T-helper 17 cell (primary cell): ENCODE results near the gene ADAMTS17. TPM values are rescaled to one million over a fixed set of nuclear protein-coding genes. Genes with fewer than 3 reads are reported as not detected.

Experiments
- ATAC-seq: fragments of 150-1000 bp; cut with Tn5 transposase; 2 replicates; pipeline ENCODE4 v1.10.0; 2021; ENCODE audit warnings: mild to moderate bottlenecking, moderate library complexity
- DNase-seq, 3 donors: peaks; one replicate each; pipeline versions ENCODE4 v3.0.0 to v3.0.0-alpha.2; 2020 to 2021
- H3K9me3 ChIP-seq: one replicate; pipeline ENCODE4 v1.7.0; 2013; ENCODE audit warnings: low read length, mild to moderate bottlenecking; ENCODE audit not compliant: control insufficient read depth, poor library complexity, severe bottlenecking
- H3K27ac Mint-ChIP-seq: one replicate; pipeline ENCODE4 v1.8.0; 2022; ENCODE audit warnings: mild to moderate bottlenecking, moderate library complexity, mixed read lengths
- H3K27me3 Mint-ChIP-seq: one replicate; pipeline ENCODE4 v1.8.0; 2022; ENCODE audit warnings: mixed read lengths
- H3K36me3 Mint-ChIP-seq: one replicate; pipeline ENCODE4 v1.8.0; 2022; ENCODE audit warnings: low read depth, mixed read lengths
- H3K4me1 Mint-ChIP-seq: one replicate; pipeline ENCODE4 v1.8.0; 2022; ENCODE audit warnings: mild to moderate bottlenecking, mixed read lengths
- H3K4me3 Mint-ChIP-seq: one replicate; pipeline ENCODE4 v1.8.0; 2022; ENCODE audit warnings: mild to moderate bottlenecking, moderate library complexity, mixed read lengths
- total RNA-seq, 4 donors: library from RNA in 2 of 4; stranded (reverse) in 2 of 4; gene quantifications; one replicate each; pipeline ENCODE4 v1.2.3 and lab custom pipeline; 2022 to 2026

ADAMTS17 gene
- total RNA-seq, 2 donors from 2014 or later = 8.1 to 10.6 TPM

DNA sequence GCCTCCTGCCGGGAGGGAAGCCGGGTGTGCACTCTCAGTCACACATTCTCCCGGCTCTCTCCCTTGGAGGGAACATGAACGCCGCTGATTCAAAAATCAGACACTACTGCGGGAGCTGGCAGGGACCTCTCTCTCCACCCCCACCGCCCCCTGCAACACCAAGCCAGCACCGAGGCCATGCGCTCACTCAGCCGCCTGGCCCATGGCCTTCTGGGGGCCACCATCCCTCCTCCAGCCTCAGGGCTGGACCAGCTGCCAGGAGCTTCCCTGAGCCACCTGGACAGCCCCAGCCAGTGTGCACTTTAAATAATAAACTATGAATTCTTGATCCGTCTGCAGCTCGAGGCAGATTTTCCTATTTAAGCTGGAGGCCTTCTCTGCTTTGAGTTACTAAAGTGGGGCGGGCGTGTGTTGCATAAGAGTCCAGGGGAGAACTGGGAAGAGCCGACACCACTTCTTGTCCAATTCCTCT is 30.6 kb downstream of the ADAMTS17 start:
- no peaks in the 10 kb centered on the region for H3K27me3 Mint-ChIP-seq
- DNase-seq (no peak), ATAC-seq (no peak)
- H3K4me3 Mint-ChIP-seq = no peak overlapping the region
- no peaks in the 10 kb centered on the region for H3K9me3 ChIP-seq
- peaks cover 6% of the 10 kb centered on the region for H3K4me1 Mint-ChIP-seq
- peaks cover 8% of the 10 kb centered on the region for H3K36me3 Mint-ChIP-seq
- no peak overlapping the region for H3K27ac Mint-ChIP-seq

DNA sequence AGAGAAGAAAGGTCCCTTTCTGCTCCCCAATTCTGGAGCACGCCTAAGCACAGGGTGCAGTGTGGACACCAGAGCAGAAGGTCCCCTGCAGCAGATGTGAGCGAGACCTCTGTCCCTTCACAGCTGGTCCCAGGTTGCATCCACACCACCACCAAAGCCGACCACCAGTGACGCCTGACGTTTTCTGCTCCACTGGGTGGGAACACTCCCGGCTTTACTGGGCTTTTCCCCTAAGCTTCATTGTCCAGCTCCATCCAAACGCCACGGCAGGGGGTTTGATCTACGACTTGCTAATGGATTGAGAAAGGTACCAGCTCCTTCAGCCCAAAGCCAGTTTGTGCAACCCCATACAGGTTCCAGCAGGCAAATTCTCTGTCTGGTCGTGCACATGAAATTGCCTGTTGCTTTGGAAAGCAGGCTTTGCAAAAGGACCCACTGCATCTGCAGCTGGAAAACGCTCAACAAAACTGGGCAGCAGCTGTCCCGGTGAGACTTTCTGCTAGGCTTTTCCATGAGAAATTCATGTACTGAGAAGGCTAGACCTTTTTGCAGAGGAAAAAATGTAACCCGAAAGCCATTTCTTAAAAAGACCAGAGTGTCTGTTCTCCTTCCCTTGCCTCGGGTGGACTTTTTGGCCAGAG is 31.1 kb downstream of the ADAMTS17 start:
- Mint-ChIP-seq H3K4me1 (peaks cover 6% of the 10 kb centered on the region), H3K36me3 (peaks cover 8% of the 10 kb centered on the region), H3K4me3 (no peak overlapping the region), H3K27me3 (no peaks in the 10 kb centered on the region), H3K27ac (no peak overlapping the region)
- ATAC-seq (no peak), DNase-seq (no peak)
- no peaks in the 10 kb centered on the region for H3K9me3 ChIP-seq

DNA sequence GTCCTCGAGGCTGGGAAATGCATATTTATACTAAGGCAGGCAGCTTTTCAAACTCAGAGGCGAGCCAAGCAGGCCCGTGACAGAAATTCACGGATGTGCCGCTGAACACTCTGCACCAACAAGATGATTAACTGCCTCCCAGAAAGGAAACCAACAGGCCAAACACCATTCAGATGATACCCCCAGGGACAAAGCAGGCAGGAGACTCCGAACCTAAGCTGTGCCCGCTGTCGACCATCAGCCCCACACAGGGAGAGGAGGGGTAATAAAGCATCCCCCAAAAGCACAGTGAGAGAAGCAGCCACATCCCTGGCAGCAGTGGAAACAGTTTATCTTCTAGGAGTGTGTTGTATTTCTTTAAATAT is 31.8 kb downstream of the ADAMTS17 start:
- H3K9me3 ChIP-seq = no peaks in the 10 kb centered on the region
- no peak for ATAC-seq
- Mint-ChIP-seq H3K27me3 (no peaks in the 10 kb centered on the region), H3K4me3 (no peak overlapping the region), H3K4me1 (peaks cover 6% of the 10 kb centered on the region), H3K27ac (no peak overlapping the region), H3K36me3 (peaks cover 8% of the 10 kb centered on the region)
- no peak for DNase-seq

DNA sequence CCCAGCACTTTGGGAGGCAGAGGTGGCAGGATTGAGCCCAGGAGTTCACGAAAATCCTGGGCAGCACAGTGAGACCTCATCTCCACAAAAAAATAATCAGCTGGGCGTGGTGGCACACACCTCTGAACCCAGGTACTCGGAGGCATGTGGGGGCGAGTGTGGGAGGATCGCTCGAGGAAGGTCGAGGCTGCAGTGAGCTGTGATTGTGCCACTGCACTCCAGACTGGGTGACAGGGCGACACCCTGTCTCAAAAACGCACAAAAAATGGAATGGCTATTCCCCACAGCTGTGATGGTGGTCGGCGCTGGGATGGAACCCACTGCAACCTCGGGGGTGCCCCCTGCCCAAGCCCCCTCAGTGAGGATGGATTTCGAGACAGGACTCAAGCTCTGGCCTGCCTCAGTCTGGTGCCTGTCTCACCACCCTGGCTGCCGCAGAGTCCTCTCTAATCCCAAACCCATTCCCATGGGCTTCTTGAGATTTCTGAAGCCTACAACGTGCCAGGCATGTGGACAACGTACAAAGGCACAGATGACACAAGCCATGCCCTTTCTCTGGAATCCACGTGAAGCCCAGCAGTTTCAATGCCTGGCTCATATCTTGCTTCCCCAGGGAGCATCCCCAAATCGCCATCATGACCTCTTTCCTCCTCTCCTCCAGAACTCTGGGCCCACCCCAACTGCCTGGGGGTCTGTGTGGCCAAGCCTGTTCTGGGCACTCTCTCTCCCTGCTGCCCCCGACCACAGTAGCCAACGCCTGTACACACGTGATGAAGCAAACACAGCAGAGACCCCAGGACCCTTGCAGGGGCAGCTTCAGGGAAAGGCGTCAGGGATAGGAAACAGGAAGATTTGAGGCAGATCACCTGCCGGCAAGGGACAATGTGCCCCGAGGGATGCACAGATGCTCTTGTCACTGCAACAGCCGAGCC is 32.4 kb downstream of the ADAMTS17 start:
- ATAC-seq (no peak), DNase-seq (no peak)
- H3K4me1 Mint-ChIP-seq = peaks cover 3% of the 10 kb centered on the region
- H3K9me3 ChIP-seq = no peaks in the 10 kb centered on the region
- H3K27me3 Mint-ChIP-seq = no peaks in the 10 kb centered on the region
- H3K27ac Mint-ChIP-seq = no peak overlapping the region
- no peak overlapping the region for H3K4me3 Mint-ChIP-seq
- H3K36me3 Mint-ChIP-seq = peaks cover 7% of the 10 kb centered on the region

DNA sequence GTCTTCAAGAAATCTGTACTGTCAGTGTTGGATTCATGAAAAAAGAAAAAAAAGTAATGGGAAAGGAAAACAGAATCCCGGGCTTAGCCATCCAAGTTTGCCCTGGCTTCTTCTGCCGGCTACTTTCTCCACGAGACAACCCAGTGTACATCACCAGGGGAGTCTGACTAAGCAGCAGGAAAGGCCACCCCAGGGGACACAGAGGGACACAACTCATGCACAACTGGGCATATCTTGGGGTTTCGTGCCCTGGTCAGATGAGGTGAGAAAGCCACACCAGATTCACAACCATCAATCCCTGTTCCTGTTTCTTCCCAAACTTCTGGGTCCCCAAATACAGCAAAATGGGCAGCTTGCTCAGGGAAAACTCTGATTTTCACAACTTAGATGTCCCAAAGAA is 33.2 kb downstream of the ADAMTS17 start:
- Mint-ChIP-seq H3K27ac (peak overlapping the region; percentile 11), H3K4me3 (no peak overlapping the region), H3K36me3 (peaks cover 5% of the 10 kb centered on the region), H3K4me1 (no peaks in the 10 kb centered on the region), H3K27me3 (no peaks in the 10 kb centered on the region)
- no peaks in the 10 kb centered on the region for H3K9me3 ChIP-seq
- no peak for DNase-seq
- no peak for ATAC-seq

DNA sequence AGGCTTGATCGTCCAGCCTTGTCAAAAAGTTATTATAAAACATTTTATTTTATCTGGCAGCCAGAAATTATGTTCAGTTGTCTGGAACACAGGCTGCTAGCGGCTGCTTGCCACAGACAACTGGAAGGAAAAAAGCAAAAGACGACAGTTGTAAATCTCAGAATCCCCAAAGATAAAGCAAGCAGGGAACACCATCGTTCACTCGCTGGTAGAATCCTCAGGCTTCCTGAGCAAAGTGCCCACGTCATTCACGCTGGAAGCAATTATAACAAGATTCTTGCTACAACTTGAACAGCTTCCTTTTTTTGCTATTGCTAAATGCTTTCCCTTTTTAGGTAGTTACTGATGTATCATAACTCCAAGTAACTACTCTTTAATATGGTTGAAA is 33.6 kb downstream of the ADAMTS17 start:
- no peaks in the 10 kb centered on the region for H3K27me3 Mint-ChIP-seq
- no peak for ATAC-seq
- no peaks in the 10 kb centered on the region for H3K9me3 ChIP-seq
- H3K36me3 Mint-ChIP-seq = peaks cover 5% of the 10 kb centered on the region
- no peak for DNase-seq
- H3K4me3 Mint-ChIP-seq = no peak overlapping the region
- H3K27ac Mint-ChIP-seq = peak overlapping the region; percentile 11
- H3K4me1 Mint-ChIP-seq = no peaks in the 10 kb centered on the region

DNA sequence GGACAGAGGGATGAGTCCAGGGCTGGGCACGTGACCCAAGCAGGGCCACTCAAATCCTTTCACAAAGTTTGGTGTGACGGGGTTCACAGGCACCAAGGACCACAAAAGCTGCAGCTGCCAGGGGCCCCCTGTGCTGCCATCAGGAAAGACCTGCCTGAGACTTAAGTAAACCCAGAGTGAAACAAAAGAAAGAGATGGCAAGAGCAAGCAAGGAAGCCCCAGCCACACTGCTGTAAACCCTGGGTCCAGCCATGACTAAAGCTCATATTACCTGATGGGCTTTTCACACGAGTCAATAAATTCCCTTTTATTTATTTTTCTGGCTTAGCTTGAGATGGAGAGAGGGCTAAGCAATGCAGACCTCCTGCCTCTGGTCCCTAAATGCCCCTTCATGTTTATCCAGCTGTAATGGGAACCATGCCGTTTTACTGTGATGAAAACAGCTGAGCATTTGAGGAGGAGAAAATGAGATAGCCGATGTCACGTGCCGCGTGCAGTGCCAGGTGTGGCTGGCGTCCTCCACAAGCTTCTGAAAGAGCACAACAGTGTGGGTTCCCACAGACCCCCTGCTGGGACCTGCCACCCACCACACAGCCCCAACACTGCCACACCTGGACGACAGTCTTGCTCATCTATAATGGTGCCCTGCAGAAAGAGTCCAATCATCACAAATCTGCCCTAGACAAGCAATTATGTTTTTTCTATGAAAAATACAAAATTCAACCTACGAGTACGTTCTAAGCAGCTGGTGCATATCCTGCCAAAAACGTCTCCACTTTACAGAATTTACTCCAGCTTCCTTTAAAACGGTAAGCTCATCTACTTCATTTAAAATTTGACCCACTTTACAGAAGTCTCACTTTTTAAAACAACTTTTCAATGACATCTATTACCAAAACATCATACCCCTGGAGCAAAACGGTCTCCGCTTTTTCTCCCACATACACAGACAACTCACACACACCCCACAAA is 34.2 kb downstream of the ADAMTS17 start:
- ATAC-seq = no peak
- DNase-seq = no peak
- Mint-ChIP-seq H3K27me3 (no peaks in the 10 kb centered on the region), H3K4me3 (no peak overlapping the region), H3K4me1 (no peaks in the 10 kb centered on the region), H3K36me3 (peaks cover 5% of the 10 kb centered on the region), H3K27ac (peak overlapping the region; percentile 11)
- H3K9me3 ChIP-seq = no peaks in the 10 kb centered on the region

DNA sequence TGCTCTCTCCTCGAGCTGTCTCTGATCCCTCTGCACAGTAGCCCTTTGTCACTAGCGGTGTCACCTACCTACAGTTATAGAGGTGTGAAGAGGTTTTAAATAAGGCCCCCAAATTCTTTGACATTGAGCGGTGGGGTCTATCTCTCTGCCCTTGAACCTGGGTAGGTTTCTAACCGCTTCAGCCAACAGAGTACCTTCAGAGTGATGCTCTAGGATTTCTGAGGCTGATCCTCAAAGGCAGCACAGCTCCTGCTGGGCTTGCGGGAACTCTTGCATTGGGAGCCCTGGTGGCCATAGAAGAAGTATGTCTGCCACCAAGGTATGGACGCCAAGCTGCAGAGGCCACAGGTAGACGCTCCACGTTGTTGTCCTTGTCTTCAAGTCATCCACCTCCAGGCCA is 35.7 kb downstream of the ADAMTS17 start:
- H3K4me1 Mint-ChIP-seq = no peaks in the 10 kb centered on the region
- no peaks in the 10 kb centered on the region for H3K9me3 ChIP-seq
- no peaks in the 10 kb centered on the region for H3K36me3 Mint-ChIP-seq
- H3K4me3 Mint-ChIP-seq = no peak overlapping the region
- no peak overlapping the region for H3K27ac Mint-ChIP-seq
- DNase-seq = no peak
- no peak for ATAC-seq
- no peaks in the 10 kb centered on the region for H3K27me3 Mint-ChIP-seq

DNA sequence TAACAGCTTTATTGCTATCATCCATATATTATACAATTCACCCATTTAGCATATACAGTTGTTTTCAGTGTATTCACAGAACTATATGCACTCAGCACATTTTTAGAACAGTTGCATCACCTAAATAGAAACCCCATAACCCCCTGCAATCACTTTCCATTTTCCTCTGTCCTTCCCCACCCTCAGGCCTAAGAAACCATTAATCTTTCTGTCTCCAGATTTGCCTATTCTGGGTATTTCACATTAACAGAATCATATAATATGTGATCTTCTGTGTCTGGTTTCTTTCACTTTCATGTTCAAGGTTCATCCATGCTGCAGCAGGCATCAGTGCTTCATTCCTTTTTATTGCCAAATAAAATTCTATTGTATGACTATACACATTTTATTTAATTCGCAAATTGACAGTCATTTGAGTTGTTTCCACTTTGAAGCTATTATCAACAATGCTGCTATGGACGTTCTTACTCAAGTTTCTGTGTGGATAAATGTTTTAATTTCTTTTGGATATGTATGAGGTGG is 39.8 kb downstream of the ADAMTS17 start:
- no peaks in the 10 kb centered on the region for H3K27me3 Mint-ChIP-seq
- H3K4me3 Mint-ChIP-seq = no peak overlapping the region
- peaks cover 3% of the 10 kb centered on the region for H3K36me3 Mint-ChIP-seq
- DNase-seq = no peak
- ATAC-seq = no peak
- H3K4me1 Mint-ChIP-seq = no peaks in the 10 kb centered on the region
- H3K9me3 ChIP-seq = peaks cover 6% of the 10 kb centered on the region
- no peak overlapping the region for H3K27ac Mint-ChIP-seq

DNA sequence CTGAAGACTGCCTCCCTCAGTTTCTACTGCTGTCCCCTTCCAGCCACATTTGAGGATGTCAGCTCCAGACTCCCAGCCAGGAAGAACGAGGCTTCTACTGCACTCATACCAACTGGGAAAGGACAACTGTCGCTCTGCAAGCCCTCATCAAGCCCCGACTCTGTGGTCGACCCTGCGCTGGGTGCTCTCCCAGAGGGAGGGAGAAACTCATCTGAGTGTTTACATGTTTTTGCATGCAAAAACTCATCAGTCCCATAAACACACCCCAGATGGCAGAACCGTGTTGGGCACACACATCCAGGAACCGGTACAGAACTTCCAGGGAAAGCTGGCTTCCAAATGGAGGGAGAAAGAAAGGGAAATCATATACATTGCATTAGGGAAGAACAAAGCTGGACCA is 43.5 kb downstream of the ADAMTS17 start:
- Mint-ChIP-seq H3K36me3 (peaks cover 3% of the 10 kb centered on the region), H3K27me3 (no peaks in the 10 kb centered on the region), H3K27ac (no peak overlapping the region), H3K4me1 (no peaks in the 10 kb centered on the region), H3K4me3 (no peak overlapping the region)
- ATAC-seq (no peak), DNase-seq (no peak)
- H3K9me3 ChIP-seq = peaks cover 6% of the 10 kb centered on the region

DNA sequence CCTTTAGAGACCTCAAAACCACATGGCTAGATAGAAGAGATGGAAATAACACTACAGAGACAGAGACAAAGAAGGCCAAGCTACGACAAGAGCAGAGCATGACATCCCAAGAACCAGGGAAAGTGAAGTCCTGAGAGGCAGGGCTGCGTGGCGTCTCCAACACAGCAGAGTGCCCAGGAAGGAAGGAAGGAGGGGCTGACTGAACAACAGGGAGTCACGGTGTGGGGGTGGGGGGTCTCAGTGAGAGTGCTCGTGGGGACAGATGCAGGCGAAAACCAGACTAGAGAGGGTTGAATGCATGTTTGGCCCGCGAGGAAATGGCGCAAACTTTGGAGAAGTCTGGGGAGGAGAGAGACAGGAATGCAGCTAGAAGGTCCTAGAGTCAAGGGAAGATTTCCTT is 44.0 kb downstream of the ADAMTS17 start:
- H3K4me1 Mint-ChIP-seq = no peaks in the 10 kb centered on the region
- H3K4me3 Mint-ChIP-seq = no peak overlapping the region
- no peak for DNase-seq
- no peak for ATAC-seq
- no peaks in the 10 kb centered on the region for H3K27me3 Mint-ChIP-seq
- H3K9me3 ChIP-seq = peaks cover 6% of the 10 kb centered on the region
- H3K27ac Mint-ChIP-seq = no peak overlapping the region
- peaks cover 3% of the 10 kb centered on the region for H3K36me3 Mint-ChIP-seq

DNA sequence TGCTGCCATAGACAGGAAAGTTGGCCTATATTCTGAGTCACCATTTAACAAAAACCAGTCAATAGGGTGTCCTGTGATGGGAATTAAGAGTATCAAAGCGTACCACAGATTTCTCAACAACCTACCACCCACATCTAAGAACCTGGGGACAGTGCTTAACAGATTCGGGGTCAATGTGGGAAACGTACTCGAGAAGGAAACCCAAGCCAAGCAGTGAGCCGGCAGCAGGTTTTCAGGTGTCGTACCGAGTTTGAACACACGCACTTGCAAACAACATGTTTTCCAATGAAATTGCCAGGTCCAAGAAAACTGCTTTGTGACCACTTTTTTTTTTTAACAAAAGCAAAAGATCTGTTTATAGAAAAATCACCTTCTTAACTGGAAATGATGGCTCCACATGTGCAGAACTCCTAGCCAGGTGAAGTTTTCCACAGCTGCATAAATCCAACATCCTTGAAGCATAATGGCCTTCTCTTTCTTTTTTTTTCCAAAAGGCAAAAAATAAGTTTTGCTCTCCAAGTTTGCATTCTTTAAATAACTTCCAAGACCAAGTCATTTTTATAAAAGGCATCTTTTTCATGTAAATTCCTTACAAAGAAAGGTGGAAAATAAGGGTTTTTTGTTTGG is 45.7 kb downstream of the ADAMTS17 start:
- H3K36me3 Mint-ChIP-seq = peaks cover 3% of the 10 kb centered on the region
- H3K27me3 Mint-ChIP-seq = no peaks in the 10 kb centered on the region
- no peak for ATAC-seq
- H3K4me1 Mint-ChIP-seq = peaks cover under 1% of the 10 kb centered on the region
- H3K27ac Mint-ChIP-seq = no peak overlapping the region
- H3K9me3 ChIP-seq = peaks cover 6% of the 10 kb centered on the region
- H3K4me3 Mint-ChIP-seq = no peak overlapping the region
- DNase-seq = no peak
